Colonic mucosa (tissue), 4 donors: ENCODE measurements around the gene DKKL1. TPM values are rescaled to one million over a fixed set of nuclear protein-coding genes. Genes with fewer than 3 reads are reported as not detected.
"Not testable (repeated sequence)": the region's sequence is repeated elsewhere in the genome, so short reads cannot be mapped to it uniquely, and the experiment has no call there.

ENCODE experiments used
- DNase-seq: peaks from one replicate; pipeline ENCODE4 v3.0.0-alpha.2; 2020
- H3K27ac ChIP-seq: fragments of 200-600 bp; one replicate; pipeline ENCODE4 v1.8.0; 2021
- H3K27me3 ChIP-seq: fragments of 200-600 bp; one replicate; pipeline ENCODE4 v1.8.0; 2021
- H3K36me3 ChIP-seq: fragments of 200-600 bp; one replicate; pipeline ENCODE4 v1.8.0; 2021
- H3K4me1 ChIP-seq: fragments of 200-600 bp; one replicate; pipeline ENCODE4 v1.8.0; 2021; ENCODE audit warnings: mild to moderate bottlenecking
- H3K4me3 ChIP-seq: fragments of 200-600 bp; one replicate; pipeline ENCODE4 v1.8.0; 2021
- H3K9ac ChIP-seq, 2 donors: one replicate each; pipeline ENCODE4 v1.7.0; 2013; ENCODE audit warnings: control low read depth in 2 of 2, low read depth in 2 of 2, low read length in 2 of 2
- H3K9me3 ChIP-seq: fragments of 200-600 bp; one replicate; pipeline ENCODE4 v1.8.0; 2021
- intact Hi-C: fragments of 100-400 bp; cut with DNase I; formaldehyde crosslinking; loops from one replicate; pipeline ENCODE4 v1.14.1; 2022
- total RNA-seq, 2 donors: library from RNA; stranded (reverse); fragmentation: NEBNext Ultra II Directional in 1 of 2; extraction: Animal tissue kit (Norgen Biotek cat#: 25700) in 1 of 2; gene quantifications; one replicate each; pipeline ENCODE4 v1.2.1, GENCODE V29; 2021
- TF ChIP-seq, protein P1 (sequence below): fragments of 200-600 bp; IDR thresholded peaks from one replicate; pipeline ENCODE4 v1.8.0; 2022; ENCODE audit warnings: antibody characterized with exemption, mild to moderate bottlenecking
- donor health status: healthy.
- donor health status: DM: no; HTN: no; CAD: no.
- donor health status: DM: no; HTN: no; CAD: no.

The DKKL1 gene
- total RNA-seq, 2 donors from 2014 or later, result not detected

- H3K4me3 ChIP-seq, result peak overlapping the region; percentile 62
- no peaks in the 10 kb centered on the region for H3K9me3 ChIP-seq
- peak; percentile 56 for DNase-seq
- no peaks in the 10 kb centered on the region for H3K4me1 ChIP-seq
- H3K9ac ChIP-seq, result peak overlapping the region; percentile 47 to 58
- peak overlapping the region; percentile 84 for H3K27ac ChIP-seq
- TF ChIP-seq, protein P1, sequence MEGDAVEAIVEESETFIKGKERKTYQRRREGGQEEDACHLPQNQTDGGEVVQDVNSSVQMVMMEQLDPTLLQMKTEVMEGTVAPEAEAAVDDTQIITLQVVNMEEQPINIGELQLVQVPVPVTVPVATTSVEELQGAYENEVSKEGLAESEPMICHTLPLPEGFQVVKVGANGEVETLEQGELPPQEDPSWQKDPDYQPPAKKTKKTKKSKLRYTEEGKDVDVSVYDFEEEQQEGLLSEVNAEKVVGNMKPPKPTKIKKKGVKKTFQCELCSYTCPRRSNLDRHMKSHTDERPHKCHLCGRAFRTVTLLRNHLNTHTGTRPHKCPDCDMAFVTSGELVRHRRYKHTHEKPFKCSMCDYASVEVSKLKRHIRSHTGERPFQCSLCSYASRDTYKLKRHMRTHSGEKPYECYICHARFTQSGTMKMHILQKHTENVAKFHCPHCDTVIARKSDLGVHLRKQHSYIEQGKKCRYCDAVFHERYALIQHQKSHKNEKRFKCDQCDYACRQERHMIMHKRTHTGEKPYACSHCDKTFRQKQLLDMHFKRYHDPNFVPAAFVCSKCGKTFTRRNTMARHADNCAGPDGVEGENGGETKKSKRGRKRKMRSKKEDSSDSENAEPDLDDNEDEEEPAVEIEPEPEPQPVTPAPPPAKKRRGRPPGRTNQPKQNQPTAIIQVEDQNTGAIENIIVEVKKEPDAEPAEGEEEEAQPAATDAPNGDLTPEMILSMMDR, result no peak
- no peaks in the 10 kb centered on the region for H3K27me3 ChIP-seq
- H3K36me3 ChIP-seq, result no peaks in the 10 kb centered on the region
- intact Hi-C loops, result no loop called here
Observed at GRCh38 chr19:49362929-49363267, 779 bp upstream of the DKKL1 start.

DNA sequence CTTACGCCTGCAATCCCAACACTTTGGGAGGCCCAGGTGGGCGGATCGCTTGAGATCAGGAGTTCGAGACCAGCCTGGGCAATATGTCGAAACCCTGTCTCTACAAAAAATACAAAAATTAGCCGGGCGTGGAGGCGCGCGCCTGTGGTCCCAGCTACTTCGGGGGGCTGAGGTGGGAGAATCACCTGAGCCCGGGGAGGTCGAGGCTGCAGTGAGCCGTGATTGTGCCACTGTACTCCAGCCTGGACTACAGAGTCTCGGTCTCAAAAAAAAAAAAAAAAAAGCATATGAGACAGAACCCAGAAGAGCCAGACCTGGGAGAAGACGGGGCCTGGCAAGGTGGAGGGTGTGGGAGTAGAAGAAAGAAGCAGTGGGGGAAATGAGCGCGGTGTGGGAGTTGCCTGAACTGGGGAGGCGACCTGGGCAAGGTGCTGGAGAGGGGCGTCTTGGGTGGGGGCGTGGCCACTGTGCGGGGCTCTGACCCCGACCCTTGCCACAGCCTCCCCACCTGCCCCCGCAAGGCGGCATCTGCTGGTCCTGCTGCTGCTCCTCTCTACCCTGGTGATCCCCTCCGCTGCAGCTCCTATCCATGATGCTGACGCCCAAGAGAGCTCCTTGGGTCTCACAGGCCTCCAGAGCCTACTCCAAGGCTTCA is 533 bp downstream of the DKKL1 start:
- Histone ChIP-seq H3K27me3 (no peaks in the 10 kb centered on the region), H3K9me3 (no peaks in the 10 kb centered on the region), H3K4me3 (peak overlapping the region; percentile 19), H3K36me3 (no peaks in the 10 kb centered on the region), H3K27ac (no peak overlapping the region), H3K9ac (peak overlapping the region in 1 of 2 donors; percentile 12), H3K4me1 (no peaks in the 10 kb centered on the region)
- intact Hi-C loops, result no loop called here
- TF ChIP-seq, protein P1, result no peak
- no peak for DNase-seq

- TF ChIP-seq, protein P1, result no peak
- Histone ChIP-seq H3K4me3 (no peak overlapping the region), H3K27me3 (no peaks in the 10 kb centered on the region), H3K27ac (no peak overlapping the region), H3K9me3 (no peaks in the 10 kb centered on the region), H3K36me3 (no peaks in the 10 kb centered on the region), H3K9ac (no peak overlapping the region), H3K4me1 (no peaks in the 10 kb centered on the region)
- no peak for DNase-seq
- intact Hi-C loops, result no loop called here
Observed at GRCh38 chr19:49366110-49366509, 2.4 kb downstream of the DKKL1 start.

- H3K4me1 ChIP-seq, result no peaks in the 10 kb centered on the region
- no peak overlapping the region for H3K4me3 ChIP-seq
- H3K27ac ChIP-seq, result no peak overlapping the region
- DNase-seq, result no peak
- H3K9ac ChIP-seq, result no peak overlapping the region
- no peaks in the 10 kb centered on the region for H3K36me3 ChIP-seq
- no peaks in the 10 kb centered on the region for H3K27me3 ChIP-seq
- intact Hi-C loops, result no loop called here
- TF ChIP-seq, protein P1, result no peak
- H3K9me3 ChIP-seq, result no peaks in the 10 kb centered on the region
Observed at GRCh38 chr19:49368711-49369358, 5.2 kb downstream of the DKKL1 start.

DNA sequence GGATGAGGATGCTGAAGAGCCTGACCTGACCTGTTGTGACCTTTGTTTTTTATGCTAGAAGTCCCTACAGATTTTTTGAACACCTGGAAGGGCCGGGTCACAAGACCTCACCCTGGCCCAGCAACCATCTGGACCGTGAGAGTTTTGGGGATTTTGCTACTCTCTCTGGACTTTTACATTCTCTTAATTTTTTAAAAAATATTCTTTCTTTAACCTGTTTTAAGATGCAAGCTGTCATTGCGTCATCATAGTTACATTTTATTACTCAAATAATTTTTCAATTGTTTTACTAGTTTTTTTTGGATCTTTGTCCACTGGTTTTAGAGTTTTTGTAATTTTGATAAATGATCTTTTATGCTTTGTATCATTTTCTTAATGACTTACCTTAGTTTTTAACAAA is 7.5 kb downstream of the DKKL1 start:
- H3K9me3 ChIP-seq, result no peaks in the 10 kb centered on the region
- H3K4me1 ChIP-seq, result no peaks in the 10 kb centered on the region
- H3K9ac ChIP-seq, result no peak overlapping the region
- no peak overlapping the region for H3K27ac ChIP-seq
- no peaks in the 10 kb centered on the region for H3K36me3 ChIP-seq
- DNase-seq, result no peak
- H3K27me3 ChIP-seq, result no peaks in the 10 kb centered on the region
- TF ChIP-seq, protein P1, result no peak
- no peak overlapping the region for H3K4me3 ChIP-seq
- intact Hi-C loops, result no loop called here

GRCh38 chr19:49373174-49373573 is 9.5 kb downstream of the DKKL1 start:
- H3K27ac ChIP-seq, intact Hi-C loops, H3K36me3 ChIP-seq, H3K9me3 ChIP-seq, DNase-seq, H3K4me1 ChIP-seq, H3K27me3 ChIP-seq, H3K9ac ChIP-seq, H3K4me3 ChIP-seq: not testable (repeated sequence)
